GM21786 (cell line): ENCODE measurements around the gene ABCC6.
"Not testable (repeated sequence)": the region's sequence is repeated elsewhere in the genome, so short reads cannot be mapped to it uniquely, and the experiment has no call there.

Experiments used
- ATAC-seq: cut with Tn5 transposase; IDR thresholded peaks from one replicate; pipeline ENCODE4 v1.9.1; 2021; ENCODE audit not compliant: unreplicated experiment

The ABCC6 gene

GRCh38 chr16:16163571-16163970 is 59.7 kb downstream of the ABCC6 start:
- ATAC-seq: no peak

GRCh38 chr16:16163109-16163508 is 60.2 kb downstream of the ABCC6 start:
- no peak for ATAC-seq

GRCh38 chr16:16162591-16162990 is 60.7 kb downstream of the ABCC6 start:
- ATAC-seq: no peak

GRCh38 chr16:16161840-16162239 is 61.5 kb downstream of the ABCC6 start:
- not testable (repeated sequence) for ATAC-seq

- no peak for ATAC-seq
Observed at GRCh38 chr16:16161319-16161718, 62.0 kb downstream of the ABCC6 start.

- ATAC-seq: no peak
Observed at GRCh38 chr16:16159662-16160061, 63.6 kb downstream of the ABCC6 start.

- ATAC-seq: no peak
Observed at GRCh38 chr16:16158741-16159374, 64.4 kb downstream of the ABCC6 start.

- ATAC-seq: no peak
Observed at GRCh38 chr16:16158082-16158658, 65.1 kb downstream of the ABCC6 start.

GRCh38 chr16:16157166-16157565 is 66.1 kb downstream of the ABCC6 start:
- no peak for ATAC-seq

GRCh38 chr16:16155234-16155633 is 68.1 kb downstream of the ABCC6 start:
- ATAC-seq: no peak

GRCh38 chr16:16154281-16154951 is 68.9 kb downstream of the ABCC6 start:
- ATAC-seq: no peak

- ATAC-seq: not testable (repeated sequence)
Observed at GRCh38 chr16:16153000-16153399, 70.3 kb downstream of the ABCC6 start.

GRCh38 chr16:16151315-16151714 is 72.0 kb downstream of the ABCC6 start:
- no peak for ATAC-seq

- ATAC-seq: no peak
Observed at GRCh38 chr16:16150878-16151152, 72.5 kb downstream of the ABCC6 start.

- no peak for ATAC-seq
Observed at GRCh38 chr16:16150117-16150877, 73.0 kb downstream of the ABCC6 start.

- no peak for ATAC-seq
Observed at GRCh38 chr16:16149710-16150116, 73.6 kb downstream of the ABCC6 start.

- no peak for ATAC-seq
Observed at GRCh38 chr16:16148755-16149154, 74.5 kb downstream of the ABCC6 start.

GRCh38 chr16:16148000-16148599 is 75.2 kb downstream of the ABCC6 start:
- ATAC-seq: not testable (repeated sequence)

- ATAC-seq: no peak
Observed at GRCh38 chr16:16147316-16147999, 75.8 kb downstream of the ABCC6 start.

- ATAC-seq: no peak
Observed at GRCh38 chr16:16146380-16147315, 76.6 kb downstream of the ABCC6 start.
